HCT116 (cell line): ENCODE results near the gene MT1X.

ENCODE experiments used
- CEBPB ChIP-seq: IDR thresholded peaks from 2 replicates; pipeline ENCODE4 v1.6.1; 2012; ENCODE audit warnings: low read depth
- CTCF ChIP-seq, 3 experiments: fragments of 200-600 bp in 1 of 3; sonication (generic) in 1 of 3; IDR thresholded peaks in 2 of 3; conservative IDR thresholded peaks in 1 of 3; 2 replicates each; pipeline ENCODE4 v1.5.1; 2012 to 2017; ENCODE audit warnings: low read depth in 2 of 3, low read length in 2 of 3, antibody characterized with exemption in 1 of 3, borderline replicate concordance in 1 of 3, control low read depth in 1 of 3, mild to moderate bottlenecking in 1 of 3, mixed read lengths in 1 of 3, mixed run types in 1 of 3, moderate library complexity in 1 of 3; ENCODE audit not compliant: insufficient read depth in 1 of 3
- EGR1 ChIP-seq: IDR thresholded peaks from 2 replicates; pipeline ENCODE4 v1.6.1; 2012; ENCODE audit warnings: low read depth
- ELF1 ChIP-seq: IDR thresholded peaks from 2 replicates; pipeline ENCODE4 v1.6.1; 2012; ENCODE audit warnings: low read depth, borderline replicate concordance
- EZH2 ChIP-seq: fragments of 200-600 bp; sonication (generic); IDR thresholded peaks from 2 replicates; pipeline ENCODE4 v1.6.1; 2017; ENCODE audit warnings: antibody characterized with exemption, mixed run types
- POLR2A ChIP-seq: IDR thresholded peaks from 2 replicates; pipeline ENCODE4 v1.7.0; 2011; ENCODE audit warnings: borderline replicate concordance; ENCODE audit not compliant: insufficient read depth, insufficient read length; ENCODE audit errors: extremely low read depth
- POLR2AphosphoS5 ChIP-seq: IDR thresholded peaks from 2 replicates; pipeline ENCODE4 v1.6.1; 2011; ENCODE audit warnings: mild to moderate bottlenecking, low read depth, low read length, moderate library complexity
- RAD21 ChIP-seq: IDR thresholded peaks from 2 replicates; pipeline ENCODE4 v1.6.1; 2012; ENCODE audit warnings: low read depth, mild to moderate bottlenecking
- REST ChIP-seq: IDR thresholded peaks from 2 replicates; pipeline ENCODE4 v1.6.1; 2012; ENCODE audit warnings: low read depth
- SP1 ChIP-seq: IDR thresholded peaks from 2 replicates; pipeline ENCODE4 v1.6.1; 2012; ENCODE audit warnings: low read depth
- SRF ChIP-seq: IDR thresholded peaks from 2 replicates; pipeline ENCODE4 v1.6.1; 2012; ENCODE audit warnings: low read depth
- YY1 ChIP-seq: IDR thresholded peaks from 2 replicates; pipeline ENCODE4 v1.6.1; 2011; ENCODE audit warnings: low read length, low read depth, moderate library complexity, mild to moderate bottlenecking; ENCODE audit not compliant: insufficient replicate concordance; ENCODE audit errors: extremely low read depth
- ZBTB33 ChIP-seq: IDR thresholded peaks from 2 replicates; pipeline ENCODE4 v1.6.1; 2011; ENCODE audit warnings: mild to moderate bottlenecking, low read length, moderate library complexity; ENCODE audit not compliant: insufficient replicate concordance; ENCODE audit errors: extremely low read depth
- ZNF274 ChIP-seq: fragments of 200-500 bp; sonication (Bioruptor generic); IDR thresholded peaks from 2 replicates; pipeline ENCODE4 v1.6.1; 2014; ENCODE audit warnings: mild to moderate bottlenecking, low read depth, low read length, inconsistent platforms

- no peak for TF ChIP-seq CTCF (IDR thresholded peaks at IDR 0.05 in 2 of 3, conservative IDR thresholded peaks at IDR 0.05 in 1 of 3; ENCODE audit: borderline replicate concordance in 1 of 3, insufficient read depth in 1 of 3, low read depth in 2 of 3, low read length in 2 of 3)
- no peak for TF ChIP-seq POLR2A
- no peak for TF ChIP-seq POLR2AphosphoS5
- no peak for TF ChIP-seq EZH2
- no peak for TF ChIP-seq RAD21
- no peak for TF ChIP-seq CEBPB
- no peak for TF ChIP-seq ZNF274
- TF ChIP-seq SP1, result no peak
- TF ChIP-seq ZBTB33, result no peak
- no peak for TF ChIP-seq SRF
- no peak for TF ChIP-seq REST
- no peak for TF ChIP-seq YY1
- no peak for TF ChIP-seq ELF1
- no peak for TF ChIP-seq EGR1
Observed at GRCh38 chr16:56649820-56650219, 32.5 kb upstream of the MT1X start.
